Panc1 (cell line): ENCODE measurements around the gene SIRPD. TPM values are rescaled to one million over a fixed set of nuclear protein-coding genes. Genes with fewer than 3 reads are reported as not detected.
"Not testable (repeated sequence)": the region's sequence is repeated elsewhere in the genome, so short reads cannot be mapped to it uniquely, and the experiment has no call there.

Experiments used
- ATAC-seq: fragments of 200-7000 bp; cut with Tn5 transposase; 2 replicates; pipeline ENCODE4 v1.9.1; 2020; ENCODE audit warnings: mild to moderate bottlenecking, moderate library complexity
- BruUV-seq: library from RNA; stranded (reverse); fragments of 400-500 nt; replicated peaks from 2 replicates; lab custom pipeline; 2021; lab: Mats Ljungman, UMichigan
- CTCF ChIA-PET: fragments of 300-600 bp; sonication (Branson Sonifier 250); formaldehyde crosslinking; loops from one replicate; lab custom pipeline; 2022; ENCODE audit warnings: antibody characterized with exemption; lab: Charles Lee
- POLR2A ChIA-PET: fragments of 300-600 bp; sonication (Branson Sonifier 250); formaldehyde crosslinking; loops from one replicate; lab custom pipeline; 2022; ENCODE audit warnings: antibody characterized with exemption; lab: Charles Lee
- DNase-seq: peaks from one replicate; pipeline ENCODE4 v3.0.0-alpha.2; 2010; ENCODE audit warnings: low read depth, low spot score
- H3K27ac ChIP-seq: 2 replicates; pipeline ENCODE4 v1.5.1; 2011; ENCODE audit warnings: mild to moderate bottlenecking, low read length, inconsistent platforms
- H3K27me3 ChIP-seq: fragments of 200-500 bp; sonication (Bioruptor generic); 2 replicates; pipeline ENCODE4 v1.6.0; 2014; ENCODE audit warnings: low read length, inconsistent platforms; ENCODE audit not compliant: control insufficient read depth, insufficient read depth
- H3K36me3 ChIP-seq: fragments of 200-500 bp; sonication (Bioruptor generic); 2 replicates; pipeline ENCODE4 v1.5.1; 2014; ENCODE audit warnings: inconsistent platforms, mild to moderate bottlenecking, low read length, moderate library complexity; ENCODE audit not compliant: control insufficient read depth, insufficient read depth
- H3K4me1 ChIP-seq: 2 replicates; pipeline ENCODE4 v1.5.1; 2011; ENCODE audit warnings: inconsistent platforms, mild to moderate bottlenecking, low read length, moderate library complexity; ENCODE audit not compliant: control insufficient read depth, insufficient read depth
- H3K4me3 ChIP-seq, 2 experiments: 2 replicates each; pipeline ENCODE4 v1.5.1; 2011 to 2012; ENCODE audit warnings: low read depth in 2 of 2, low read length in 2 of 2, mild to moderate bottlenecking in 2 of 2, inconsistent platforms in 1 of 2, moderate library complexity in 1 of 2
- H3K9me3 ChIP-seq: fragments of 200-500 bp; sonication (Bioruptor generic); 2 replicates; pipeline ENCODE4 v1.5.1; 2014; ENCODE audit warnings: low read depth, mild to moderate bottlenecking, inconsistent platforms, low read length, moderate library complexity; ENCODE audit not compliant: control insufficient read depth, insufficient read depth
- CTCF ChIP-seq: fragments of 450-650 bp; IDR thresholded peaks from 2 replicates; pipeline ENCODE4 v1.5.1; 2017; ENCODE audit warnings: mild to moderate bottlenecking
- POLR2AphosphoS5 ChIP-seq: IDR thresholded peaks from 2 replicates; pipeline ENCODE4 v1.6.1; 2012; ENCODE audit warnings: mild to moderate bottlenecking, low read depth, low read length, moderate library complexity
- REST ChIP-seq, 2 experiments: IDR thresholded peaks; 2 replicates each; pipeline ENCODE4 v1.6.1; 2011 to 2012; ENCODE audit warnings: low read depth in 2 of 2, control low read depth in 1 of 2, low read length in 1 of 2, mild to moderate bottlenecking in 1 of 2, moderate library complexity in 1 of 2; ENCODE audit not compliant: insufficient read depth in 1 of 2
- SIN3A ChIP-seq: IDR thresholded peaks from 2 replicates; pipeline ENCODE4 v1.6.1; 2012; ENCODE audit warnings: low read depth, mild to moderate bottlenecking, low read length, moderate library complexity, borderline replicate concordance; ENCODE audit not compliant: insufficient read depth
- TCF7L2 ChIP-seq: IDR thresholded peaks from 2 replicates; pipeline ENCODE4 v1.6.1; 2011; ENCODE audit warnings: mild to moderate bottlenecking, low read depth, low read length, inconsistent platforms
- in situ Hi-C: cut with HindIII; loops from 2 replicates; pipeline ENCODE4 v1.10.0; 2016; ENCODE audit warnings: low sequenced_read_pairs, low pct_unique_long_range_greater_than_20kb
- intact Hi-C: fragments of 100-400 bp; cut with micrococcal nuclease; formaldehyde crosslinking; loops from one replicate; pipeline ENCODE4 v1.10.0; 2022; ENCODE audit not compliant: unreplicated experiment
- total RNA-seq: library from RNA; stranded (reverse); gene quantifications from one replicate; pipeline ENCODE4 v1.2.1, GENCODE V29; 2021; ENCODE audit not compliant: unreplicated experiment

Gene SIRPD
- total RNA-seq, 1 experiment from 2014 or later = not detected

DNA sequence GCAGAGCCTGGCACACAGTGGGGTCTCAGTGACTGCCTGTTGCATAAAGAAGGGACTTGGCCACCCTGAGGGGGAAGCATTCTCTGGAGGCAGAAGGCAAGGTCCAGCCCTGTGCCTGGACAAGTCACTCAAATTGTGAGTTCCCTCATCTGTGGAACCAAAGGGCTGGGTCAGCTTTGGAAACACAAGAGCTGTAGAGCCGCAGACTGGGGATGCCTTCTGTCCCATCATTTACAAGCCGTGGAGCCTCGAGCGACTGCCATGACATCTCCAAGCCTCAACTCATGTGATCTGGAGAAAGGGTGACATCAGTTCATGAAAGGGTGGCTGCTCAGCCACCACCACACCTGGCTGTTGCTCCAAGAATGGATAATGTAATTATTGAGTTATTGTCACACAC is 20.4 kb upstream of the SIRPD start:
- intact Hi-C loops = no loop called here
- Histone ChIP-seq H3K36me3 (no peaks in the 10 kb centered on the region), H3K27ac (no peak overlapping the region), H3K4me3 (no peak overlapping the region), H3K9me3 (no peaks in the 10 kb centered on the region), H3K4me1 (no peaks in the 10 kb centered on the region), H3K27me3 (peaks cover 2% of the 10 kb centered on the region; the same call in 1 of the 2 replicates)
- CTCF ChIA-PET = no interaction called here
- TF ChIP-seq SIN3A = no peak
- TF ChIP-seq TCF7L2 = no peak
- no peak for TF ChIP-seq REST (IDR thresholded peaks at IDR 0.05; ENCODE audit: insufficient read depth in 1 of 2, low read depth in 2 of 2, low read length in 1 of 2)
- TF ChIP-seq CTCF = no peak
- no peak for TF ChIP-seq POLR2AphosphoS5
- DNase-seq (no peak), ATAC-seq (no peak)
- BruUV-seq = no TSS peak
- in situ Hi-C loops = no loop called here
- POLR2A ChIA-PET = no interaction called here

DNA sequence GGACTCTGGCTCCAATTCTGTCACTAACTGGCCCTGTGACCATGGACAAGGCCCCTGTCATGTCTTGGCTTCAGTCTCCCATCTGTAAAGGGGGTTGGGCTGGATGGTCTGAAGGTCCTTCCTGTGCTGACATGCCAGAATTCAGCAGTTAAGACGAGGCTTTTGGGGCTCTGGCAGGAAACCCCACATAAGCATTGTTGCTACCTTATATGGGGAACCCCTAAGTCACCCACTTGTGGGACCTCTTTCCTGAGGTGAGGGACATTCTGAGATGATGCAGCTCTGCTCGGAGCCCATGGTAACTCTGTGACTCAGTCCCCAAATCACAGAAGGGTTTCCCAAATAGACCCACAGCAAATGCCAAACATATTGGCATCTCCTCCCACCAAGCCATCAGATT is 19.8 kb upstream of the SIRPD start:
- H3K27ac ChIP-seq, in situ Hi-C loops, H3K27me3 ChIP-seq, DNase-seq, POLR2A ChIA-PET, H3K4me1 ChIP-seq, BruUV-seq, CTCF ChIA-PET, ATAC-seq, H3K9me3 ChIP-seq, intact Hi-C loops, H3K36me3 ChIP-seq, H3K4me3 ChIP-seq: not testable (repeated sequence)

DNA sequence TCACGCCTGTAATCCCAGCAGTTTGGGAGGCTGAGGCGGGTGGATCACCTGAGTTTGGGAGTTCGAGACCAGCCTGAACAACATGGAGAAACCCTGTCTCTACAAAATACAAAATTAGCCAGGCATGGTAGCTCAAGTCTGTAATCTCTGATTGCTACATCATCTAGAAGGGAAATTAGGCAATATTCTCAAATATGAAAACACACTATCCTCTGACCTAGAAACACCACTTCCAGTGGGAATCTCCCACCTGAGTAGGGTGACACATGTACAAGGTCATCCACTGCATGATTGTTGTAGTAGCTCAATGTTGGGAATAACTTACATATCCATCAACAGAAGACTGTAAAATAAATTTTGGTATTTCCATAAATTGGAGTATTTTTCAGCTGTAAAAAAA is 19.1 kb upstream of the SIRPD start:
- in situ Hi-C loops (no loop called here), intact Hi-C loops (no loop called here)
- TF ChIP-seq POLR2AphosphoS5 (no peak), SIN3A (no peak), CTCF (no peak), REST (IDR thresholded peaks at IDR 0.05; ENCODE audit: insufficient read depth in 1 of 2, low read depth in 2 of 2, low read length in 1 of 2) (no peak), TCF7L2 (no peak)
- Histone ChIP-seq H3K4me1 (no peaks in the 10 kb centered on the region), H3K27me3 (0 out of 2 replicates have a peak, but pooled peaks cover 2% of the 10 kb centered on the region), H3K9me3 (no peaks in the 10 kb centered on the region), H3K36me3 (no peaks in the 10 kb centered on the region), H3K4me3 (no peak overlapping the region), H3K27ac (no peak overlapping the region)
- DNase-seq (no peak), ATAC-seq (no peak)
- BruUV-seq = no TSS peak
- ChIA-PET CTCF (no interaction called here), POLR2A (no interaction called here)

GRCh38 chr20:1576003-1576402 is 18.5 kb upstream of the SIRPD start:
- in situ Hi-C loops, H3K9me3 ChIP-seq, BruUV-seq, H3K4me3 ChIP-seq, H3K27ac ChIP-seq, ATAC-seq, DNase-seq, POLR2A ChIA-PET, intact Hi-C loops, CTCF ChIA-PET, H3K4me1 ChIP-seq, H3K36me3 ChIP-seq, H3K27me3 ChIP-seq: not testable (repeated sequence)
